DOHH2 (cell line): ENCODE measurements around the gene ZNF205.

ENCODE experiments used
- H3F3A ChIP-seq: fragments of 200-600 bp; sonication (generic), shearing (Covaris generic); 2 replicates; pipeline ENCODE4 v1.6.0; 2016; ENCODE audit warnings: antibody characterized with exemption, mild to moderate bottlenecking; ENCODE audit not compliant: control insufficient read depth, insufficient read depth
- H3K27ac ChIP-seq: fragments of 200-600 bp; sonication (generic); 2 replicates; pipeline ENCODE4 v1.5.1; 2014; ENCODE audit warnings: low read depth, mild to moderate bottlenecking, low read length, moderate library complexity
- H3K27me3 ChIP-seq: fragments of 200-600 bp; sonication (generic); 2 replicates; pipeline ENCODE4 v1.6.1; 2014; ENCODE audit warnings: mild to moderate bottlenecking, low read length, mixed read lengths; ENCODE audit not compliant: control insufficient read depth
- H3K36me3 ChIP-seq: fragments of 200-600 bp; sonication (generic); 2 replicates; pipeline ENCODE4 v1.6.1; 2014; ENCODE audit warnings: mild to moderate bottlenecking, low read length, moderate library complexity, mixed read lengths; ENCODE audit not compliant: control insufficient read depth
- H3K4me1 ChIP-seq: fragments of 200-600 bp; sonication (generic); 2 replicates; pipeline ENCODE4 v1.6.1; 2014; ENCODE audit warnings: mild to moderate bottlenecking, low read length, mixed read lengths; ENCODE audit not compliant: control insufficient read depth
- H3K4me2 ChIP-seq: fragments of 200-600 bp; sonication (generic); 2 replicates; pipeline ENCODE4 v1.6.0; 2014; ENCODE audit warnings: mild to moderate bottlenecking, low read length, moderate library complexity
- H3K4me3 ChIP-seq: fragments of 200-600 bp; sonication (generic); 2 replicates; pipeline ENCODE4 v1.5.1; 2014; ENCODE audit warnings: mild to moderate bottlenecking, low read length, mixed read lengths
- H3K79me2 ChIP-seq: fragments of 200-600 bp; sonication (generic); 2 replicates; pipeline ENCODE4 v1.6.1; 2014; ENCODE audit warnings: mild to moderate bottlenecking, low read length, mixed read lengths; ENCODE audit not compliant: control insufficient read depth
- H3K9me2 ChIP-seq: fragments of 200-600 bp; sonication (generic); replicated peaks from 2 replicates; pipeline ENCODE4 v1.6.1; 2014; ENCODE audit warnings: mild to moderate bottlenecking, low read length, mixed read lengths; ENCODE audit not compliant: control insufficient read depth
- H3K9me3 ChIP-seq: fragments of 200-600 bp; sonication (generic); 2 replicates; pipeline ENCODE4 v1.6.1; 2014; ENCODE audit warnings: antibody characterized with exemption, low read length, mixed read lengths; ENCODE audit not compliant: control insufficient read depth, insufficient read depth
- H4K20me1 ChIP-seq: fragments of 200-600 bp; sonication (generic); 2 replicates; pipeline ENCODE4 v1.6.0; 2014; ENCODE audit warnings: low read depth, mild to moderate bottlenecking, antibody characterized with exemption, low read length, moderate library complexity; ENCODE audit not compliant: control insufficient read depth, insufficient read depth
- CTCF ChIP-seq: fragments of 200-600 bp; sonication (generic); IDR thresholded peaks from one replicate; pipeline ENCODE4 v1.5.1; 2014; ENCODE audit warnings: antibody characterized with exemption, mild to moderate bottlenecking, low read depth, low read length; ENCODE audit not compliant: poor library complexity, severe bottlenecking
- EZH2phosphoT487 ChIP-seq: fragments of 200-600 bp; sonication (generic); IDR thresholded peaks from 2 replicates; pipeline ENCODE4 v1.6.1; 2017; ENCODE audit warnings: borderline replicate concordance, mild to moderate bottlenecking, antibody characterized with exemption, low read length, moderate library complexity, mixed read lengths

ZNF205 gene

GRCh38 chr16:3084969-3085670 is 27.3 kb upstream of the ZNF205 start:
- Histone ChIP-seq H3K9me3 (no peaks in the 10 kb centered on the region), H3F3A (no peaks in the 10 kb centered on the region), H3K4me1 (no peaks in the 10 kb centered on the region), H3K27me3 (0 out of 2 replicates have a peak, but pooled peaks cover 3% of the 10 kb centered on the region), H3K4me2 (no peak overlapping the region), H3K9me2 (no peaks in the 10 kb centered on the region), H3K36me3 (no peaks in the 10 kb centered on the region), H3K4me3 (no peak overlapping the region), H3K27ac (no peak overlapping the region), H4K20me1 (no peaks in the 10 kb centered on the region), H3K79me2 (no peaks in the 10 kb centered on the region)
- no peak for TF ChIP-seq EZH2phosphoT487
- no peak for TF ChIP-seq CTCF

- Histone ChIP-seq H3K9me3 (no peaks in the 10 kb centered on the region), H3K27ac (no peak overlapping the region), H3K4me3 (no peak overlapping the region), H3K27me3 (no peaks in the 10 kb centered on the region), H4K20me1 (no peaks in the 10 kb centered on the region), H3K4me1 (no peaks in the 10 kb centered on the region), H3K4me2 (no peak overlapping the region), H3K9me2 (no peaks in the 10 kb centered on the region), H3K36me3 (no peaks in the 10 kb centered on the region), H3F3A (no peaks in the 10 kb centered on the region), H3K79me2 (no peaks in the 10 kb centered on the region)
- TF ChIP-seq EZH2phosphoT487 (no peak), CTCF (no peak)
Observed at GRCh38 chr16:3085868-3086595, 26.4 kb upstream of the ZNF205 start.

- no peak overlapping the region for H3K4me3 ChIP-seq
- no peaks in the 10 kb centered on the region for H3K9me3 ChIP-seq
- no peaks in the 10 kb centered on the region for H3K27me3 ChIP-seq
- H3F3A ChIP-seq, result no peaks in the 10 kb centered on the region
- TF ChIP-seq EZH2phosphoT487, result no peak
- no peak for TF ChIP-seq CTCF
- H3K4me1 ChIP-seq, result no peaks in the 10 kb centered on the region
- no peak overlapping the region for H3K27ac ChIP-seq
- H4K20me1 ChIP-seq, result no peaks in the 10 kb centered on the region
- no peaks in the 10 kb centered on the region for H3K79me2 ChIP-seq
- no peaks in the 10 kb centered on the region for H3K9me2 ChIP-seq
- no peaks in the 10 kb centered on the region for H3K36me3 ChIP-seq
- H3K4me2 ChIP-seq, result no peak overlapping the region
Observed at GRCh38 chr16:3086596-3087242, 25.7 kb upstream of the ZNF205 start.
